IMR-90 (cell line): ENCODE measurements around the gene MTHFD2L. TPM values are rescaled to one million over a fixed set of nuclear protein-coding genes. Genes with fewer than 3 reads are reported as not detected.
A peak's percentile ranks its signal among the peaks of the same experiment; 100 is the strongest.

ENCODE experiments used
- ATAC-seq: fragments of 200-7000 bp; cut with Tn5 transposase; 2 replicates; pipeline ENCODE4 v1.9.1; 2020; ENCODE audit warnings: low read depth, mild to moderate bottlenecking, moderate library complexity
- BruUV-seq: library from RNA; stranded (reverse); fragments of 400-500 nt; replicated peaks from 2 replicates; lab custom pipeline; 2021; lab: Mats Ljungman, UMichigan
- CTCF ChIA-PET: fragments of 300-600 bp; formaldehyde crosslinking; extraction: SDS; loops from one replicate; lab custom pipeline; 2021; ENCODE audit warnings: antibody characterized with exemption; lab: Yijun Ruan, JAX
- POLR2A ChIA-PET: fragments of 300-600 bp; sonication (Branson Sonifier 250); formaldehyde crosslinking; loops from one replicate; lab custom pipeline; 2022; ENCODE audit warnings: antibody characterized with exemption; ENCODE audit not compliant: unreplicated experiment; lab: Charles Lee
- DNase-seq: peaks from one replicate; pipeline ENCODE4 v3.0.0; 2013
- H2AFZ ChIP-seq: replicated peaks from 2 replicates; pipeline ENCODE3; 2013; ENCODE audit warnings: low read length, mild to moderate bottlenecking; ENCODE audit not compliant: poor library complexity
- H2AK5ac ChIP-seq: 2 replicates; pipeline ENCODE4 v1.6.1; 2013; ENCODE audit warnings: low read depth, low read length, inconsistent platforms
- H2AK9ac ChIP-seq: replicated peaks from 2 replicates; pipeline ENCODE3; 2013; ENCODE audit warnings: mild to moderate bottlenecking, low read depth, low read length, moderate library complexity; ENCODE audit not compliant: poor library complexity
- H2BK120ac ChIP-seq: 2 replicates; pipeline ENCODE4 v1.6.1; 2013; ENCODE audit warnings: low read depth, low read length, inconsistent platforms
- H2BK15ac ChIP-seq: 3 replicates; pipeline ENCODE4 v1.6.1; 2013; ENCODE audit warnings: low read depth, low read length, inconsistent platforms
- H2BK20ac ChIP-seq: 2 replicates; pipeline ENCODE4 v1.6.1; 2013; ENCODE audit warnings: low read depth, mild to moderate bottlenecking, inconsistent platforms, low read length, moderate library complexity
- H2BK5ac ChIP-seq: 2 replicates; pipeline ENCODE4 v1.6.1; 2013; ENCODE audit warnings: mild to moderate bottlenecking, low read depth, low read length, inconsistent platforms; ENCODE audit not compliant: poor library complexity, severe bottlenecking
- H3K14ac ChIP-seq: replicated peaks from 2 replicates; pipeline ENCODE4 v1.6.1; 2013; ENCODE audit warnings: low read depth, low read length, inconsistent platforms
- H3K18ac ChIP-seq: 2 replicates; pipeline ENCODE4 v1.6.1; 2013; ENCODE audit warnings: low read depth, low read length, control low read depth
- H3K23ac ChIP-seq: 2 replicates; pipeline ENCODE4 v1.6.1; 2013; ENCODE audit warnings: low read depth, low read length, inconsistent platforms
- H3K27ac ChIP-seq: 2 replicates; pipeline ENCODE4 v1.5.1; 2013; ENCODE audit warnings: mild to moderate bottlenecking, control low read depth, low read length; ENCODE audit not compliant: insufficient read depth
- H3K27me3 ChIP-seq: 2 replicates; pipeline ENCODE4 v1.6.1; 2013; ENCODE audit warnings: low read length; ENCODE audit not compliant: control insufficient read depth, insufficient read depth
- H3K36me3 ChIP-seq: 2 replicates; pipeline ENCODE4 v1.6.1; 2013; ENCODE audit warnings: low read length, mixed read lengths; ENCODE audit not compliant: control insufficient read depth, insufficient read depth
- H3K4ac ChIP-seq: 2 replicates; pipeline ENCODE4 v1.6.1; 2013; ENCODE audit warnings: low read depth, low read length, inconsistent platforms
- H3K4me1 ChIP-seq: 2 replicates; pipeline ENCODE4 v1.6.1; 2013; ENCODE audit warnings: low read length, mixed read lengths; ENCODE audit not compliant: control insufficient read depth, insufficient read depth
- H3K4me2 ChIP-seq: 2 replicates; pipeline ENCODE4 v1.6.1; 2013; ENCODE audit warnings: low read depth, mild to moderate bottlenecking, control low read depth, low read length, moderate library complexity
- H3K4me3 ChIP-seq: 2 replicates; pipeline ENCODE4 v1.5.1; 2013; ENCODE audit warnings: low read depth, mild to moderate bottlenecking, control low read depth, low read length, moderate library complexity; ENCODE audit not compliant: insufficient read depth
- H3K56ac ChIP-seq: 2 replicates; pipeline ENCODE4 v1.6.1; 2013; ENCODE audit warnings: low read length, inconsistent platforms; ENCODE audit not compliant: insufficient read depth; ENCODE audit errors: extremely low read depth
- H3K79me1 ChIP-seq, 2 experiments: 2 replicates each; pipeline ENCODE4 v1.6.1; 2013; ENCODE audit warnings: low read length in 2 of 2, inconsistent platforms in 1 of 2, low read depth in 1 of 2
- H3K9ac ChIP-seq: 2 replicates; pipeline ENCODE4 v1.6.1; 2013; ENCODE audit warnings: low read depth, low read length, control low read depth
- H3K9me1 ChIP-seq: 2 replicates; pipeline ENCODE4 v1.6.1; 2013; ENCODE audit warnings: low read length, inconsistent platforms; ENCODE audit not compliant: insufficient read depth
- H3K9me3 ChIP-seq: 2 replicates; pipeline ENCODE4 v1.6.1; 2013; ENCODE audit warnings: low read length; ENCODE audit not compliant: control insufficient read depth, insufficient read depth
- H4K20me1 ChIP-seq: 2 replicates; pipeline ENCODE4 v1.6.1; 2013; ENCODE audit warnings: low read length, inconsistent platforms; ENCODE audit not compliant: insufficient read depth
- H4K5ac ChIP-seq: 2 replicates; pipeline ENCODE4 v1.6.1; 2013; ENCODE audit warnings: mild to moderate bottlenecking, low read depth, low read length, control low read depth
- H4K8ac ChIP-seq, 2 experiments: 2 replicates each; pipeline ENCODE4 v1.6.1; 2013; ENCODE audit warnings: low read depth in 2 of 2, low read length in 2 of 2, control low read depth in 1 of 2, inconsistent platforms in 1 of 2
- H4K91ac ChIP-seq: 2 replicates; pipeline ENCODE4 v1.6.1; 2013; ENCODE audit warnings: low read depth, low read length, inconsistent platforms; ENCODE audit not compliant: insufficient read depth
- MAFK ChIP-seq: IDR thresholded peaks from 2 replicates; pipeline ENCODE4 v1.6.1; 2012; ENCODE audit warnings: low read depth, low read length, improper control_type of control experiment
- MXI1 ChIP-seq: IDR thresholded peaks from 2 replicates; pipeline ENCODE4 v1.6.1; 2012; ENCODE audit warnings: low read depth, mild to moderate bottlenecking, low read length, moderate library complexity, borderline replicate concordance
- WGBS, 2 experiments: methylation state at CpG; one replicate each; pipeline versions ENCODE4 v1.1.5 to v1.1.7; 2013; ENCODE audit warnings: missing lambda C conversion rate in 2 of 2; ENCODE audit not compliant: insufficient read length in 1 of 2; ENCODE audit errors: extremely low coverage in 2 of 2; 5-methylcytosine and 5-hydroxymethylcytosine counted together
- dilution Hi-C: fragments of 300-500 bp; cut with HindIII; formaldehyde crosslinking; loops from one replicate; pipeline ENCODE4 v1.14.3; 2018; ENCODE audit warnings: low sequenced_read_pairs; ENCODE audit not compliant: unreplicated experiment
- in situ Hi-C: fragments of 300-500 bp; cut with MboI; formaldehyde crosslinking; loops from 3 replicates; pipeline ENCODE4 v1.14.3; 2019; ENCODE audit warnings: low sequenced_read_pairs, inconsistent platforms, mixed read lengths
- intact Hi-C: fragments of 100-400 bp; cut with micrococcal nuclease; formaldehyde crosslinking; loops from 2 replicates; pipeline ENCODE4 v1.10.0; 2022
- polyA plus RNA-seq, 3 experiments: library from polyadenylated mRNA; depleted of rRNA; stranded (reverse); fragments of >200 nt; gene quantifications; 2 replicates each; pipeline ENCODE4 v1.2.3, GENCODE V29; 2012; ENCODE audit warnings: low replicate concordance in 1 of 3
- total RNA-seq: library from RNA; depleted of rRNA; stranded (reverse); fragments of >200 nt; gene quantifications from 2 replicates; pipeline ENCODE4 v1.2.3, GENCODE V29; 2012

The MTHFD2L gene
- total and polyA plus RNA-seq, 2 of the 4 experiments (the other 2 are of a cell fraction), result 2.8 to 4.3 TPM

DNA sequence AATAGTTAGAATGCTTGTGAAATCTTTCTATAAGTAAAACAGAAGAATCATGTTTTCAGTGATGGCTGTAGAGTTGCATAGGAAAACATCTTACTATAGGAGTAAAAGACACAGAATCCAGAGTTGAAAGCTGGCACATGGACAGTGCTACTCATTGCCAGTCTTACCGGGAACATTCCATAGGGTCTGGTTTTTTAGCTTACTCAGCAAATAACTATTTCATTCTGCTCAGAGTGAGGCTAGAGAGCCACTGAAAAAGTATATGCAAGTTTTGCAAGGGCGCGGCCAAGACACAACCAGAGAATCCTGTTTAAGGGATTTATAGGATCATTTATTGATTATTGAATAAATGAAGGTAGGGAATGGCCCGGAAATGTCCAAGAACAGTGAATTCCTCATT lies 60.3 kb downstream of the MTHFD2L start:
- DNase-seq, result no peak
- ChIA-PET CTCF (interaction anchor here (0.6 kb wide), 1 partner anchor 13 kb away, joined by 4 read pairs; no protein-coding TSS in a partner anchor), POLR2A (interaction anchor here (0.6 kb wide), 1 partner anchor 10 kb away, joined by 4 read pairs; no protein-coding TSS in a partner anchor)
- no TSS peak for BruUV-seq
- H4K8ac ChIP-seq, result no peak overlapping the region
- H3K18ac ChIP-seq, result no peak overlapping the region
- no peak overlapping the region for H2BK15ac ChIP-seq
- in situ Hi-C loops, result no loop called here
- H2BK120ac ChIP-seq, result no peak overlapping the region
- TF ChIP-seq MAFK (peak; percentile 99), MXI1 (no peak)
- no peak overlapping the region for H3K14ac ChIP-seq
- no peak overlapping the region for H4K5ac ChIP-seq
- WGBS, 2 experiments, result no CpG with 5 or more reads among the region's 4 CpGs
- H2AK9ac ChIP-seq, result no peak overlapping the region
- no peaks in the 10 kb centered on the region for H3K27me3 ChIP-seq
- H3K79me1 ChIP-seq, result no peaks in the 10 kb centered on the region
- H3K4ac ChIP-seq, result no peak overlapping the region
- H3K56ac ChIP-seq, result no peak overlapping the region
- no peaks in the 10 kb centered on the region for H3K36me3 ChIP-seq
- no peak overlapping the region for H2AK5ac ChIP-seq
- dilution Hi-C loops, result no loop called here
- peaks cover 2% of the 10 kb centered on the region; the same call in 1 of the 2 replicates for H3K4me1 ChIP-seq
- no peaks in the 10 kb centered on the region for H4K20me1 ChIP-seq
- H3K27ac ChIP-seq, result no peak overlapping the region
- no peaks in the 10 kb centered on the region for H3K9me3 ChIP-seq
- no peak overlapping the region for H3K23ac ChIP-seq
- H3K9ac ChIP-seq, result no peak overlapping the region
- no peaks in the 10 kb centered on the region; the same call in 1 of the 2 replicates for H3K9me1 ChIP-seq
- H4K91ac ChIP-seq, result no peak overlapping the region
- H2BK5ac ChIP-seq, result no peak overlapping the region
- intact Hi-C loops, result no loop called here
- ATAC-seq, result no peak
- no peak overlapping the region for H3K4me3 ChIP-seq
- H3K4me2 ChIP-seq, result no peak overlapping the region
- H2BK20ac ChIP-seq, result no peak overlapping the region
- H2AFZ ChIP-seq, result no peak overlapping the region
